Neural crest cell (in vitro differentiated cells): ENCODE data around the gene LY6G6F. TPM values are rescaled to one million over a fixed set of nuclear protein-coding genes. Genes with fewer than 3 reads are reported as not detected.
A peak's percentile ranks its signal among the peaks of the same experiment; 100 is the strongest.

Source experiments
- DNase-seq: peaks from one replicate; pipeline ENCODE4 v3.0.0; 2021; ENCODE audit warnings: low read depth, mixed read lengths, low spot score
- H3K27ac Mint-ChIP-seq: one replicate; pipeline ENCODE4 v1.8.0; 2021; ENCODE audit warnings: mild to moderate bottlenecking, mixed read lengths; ENCODE audit not compliant: unreplicated experiment
- H3K27me3 Mint-ChIP-seq: 2 replicates; pipeline ENCODE4 v1.8.0; 2021; ENCODE audit warnings: low read depth, mild to moderate bottlenecking, mixed read lengths
- H3K36me3 Mint-ChIP-seq: 2 replicates; pipeline ENCODE4 v1.8.0; 2021; ENCODE audit warnings: low read depth, mild to moderate bottlenecking, mixed read lengths
- H3K4me1 Mint-ChIP-seq: 2 replicates; pipeline ENCODE4 v1.8.0; 2021; ENCODE audit warnings: mixed read lengths
- H3K4me3 Mint-ChIP-seq: one replicate; pipeline ENCODE4 v1.8.0; 2021; ENCODE audit warnings: mild to moderate bottlenecking, mixed read lengths
- H3K9me3 Mint-ChIP-seq: 2 replicates; pipeline ENCODE4 v1.8.0; 2021; ENCODE audit warnings: mixed read lengths
- total RNA-seq: library from RNA; stranded (reverse); gene quantifications from 2 replicates; pipeline ENCODE4 v1.2.1, GENCODE V29; 2021
- TF ChIP-seq, protein P1 (sequence below): fragments of 200-600 bp; sonication (generic); conservative IDR thresholded peaks from 2 replicates; pipeline ENCODE4 v1.5.0; 2021; ENCODE audit warnings: antibody characterized with exemption, mild to moderate bottlenecking

Gene LY6G6F
- total RNA-seq, 1 donor from 2014 or later, result not detected

DNA sequence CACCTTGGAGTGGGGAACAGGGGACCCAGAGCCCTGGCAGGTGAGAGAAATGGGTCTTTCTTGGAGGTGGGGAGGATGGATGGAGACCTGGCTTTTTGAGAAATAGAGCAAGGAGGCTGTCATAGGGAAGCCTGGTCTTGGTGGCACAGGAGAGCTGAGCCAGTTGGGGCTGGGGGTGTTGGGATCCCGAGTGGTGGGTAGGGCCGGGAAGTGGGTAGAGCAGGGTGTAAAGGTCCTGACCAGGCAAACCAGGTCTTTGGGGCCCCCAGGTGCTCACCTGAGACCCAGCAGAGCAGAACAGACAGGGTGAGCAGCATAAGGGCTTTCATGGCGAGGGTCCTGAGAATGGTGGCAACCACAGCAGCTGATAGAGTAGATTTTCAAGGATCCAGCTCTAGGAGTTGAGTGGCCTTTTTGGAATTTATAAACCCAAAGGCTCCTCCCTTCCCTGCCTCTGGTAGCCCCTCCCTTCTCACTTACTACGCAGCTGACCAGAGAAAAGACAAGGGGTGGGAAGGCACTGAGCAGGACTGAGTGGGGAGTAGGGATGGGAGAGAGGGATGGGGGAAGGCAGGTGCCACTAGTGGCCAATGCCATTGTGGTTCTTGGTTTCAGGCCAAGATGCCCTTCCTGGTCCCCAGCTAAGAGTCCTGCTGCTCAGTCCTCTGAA lies 14.8 kb downstream of the LY6G6F start, which contains the start of gene LY6G6C:
LY6G6C (minus strand) TSS at position 396 of the 670 bp plus-strand sequence; CDS start at position 329, 67 bp downstream.
- Mint-ChIP-seq H3K27me3 (peaks cover 3% of the 10 kb centered on the region), H3K36me3 (peaks cover 18% of the 10 kb centered on the region), H3K27ac (no peak within 1 kb of the TSS), H3K4me1 (peaks cover 4% of the 10 kb centered on the region), H3K4me3 (peak within 1 kb of the TSS; percentile 59), H3K9me3 (no peaks in the 10 kb centered on the region)
- TF ChIP-seq, protein P1, sequence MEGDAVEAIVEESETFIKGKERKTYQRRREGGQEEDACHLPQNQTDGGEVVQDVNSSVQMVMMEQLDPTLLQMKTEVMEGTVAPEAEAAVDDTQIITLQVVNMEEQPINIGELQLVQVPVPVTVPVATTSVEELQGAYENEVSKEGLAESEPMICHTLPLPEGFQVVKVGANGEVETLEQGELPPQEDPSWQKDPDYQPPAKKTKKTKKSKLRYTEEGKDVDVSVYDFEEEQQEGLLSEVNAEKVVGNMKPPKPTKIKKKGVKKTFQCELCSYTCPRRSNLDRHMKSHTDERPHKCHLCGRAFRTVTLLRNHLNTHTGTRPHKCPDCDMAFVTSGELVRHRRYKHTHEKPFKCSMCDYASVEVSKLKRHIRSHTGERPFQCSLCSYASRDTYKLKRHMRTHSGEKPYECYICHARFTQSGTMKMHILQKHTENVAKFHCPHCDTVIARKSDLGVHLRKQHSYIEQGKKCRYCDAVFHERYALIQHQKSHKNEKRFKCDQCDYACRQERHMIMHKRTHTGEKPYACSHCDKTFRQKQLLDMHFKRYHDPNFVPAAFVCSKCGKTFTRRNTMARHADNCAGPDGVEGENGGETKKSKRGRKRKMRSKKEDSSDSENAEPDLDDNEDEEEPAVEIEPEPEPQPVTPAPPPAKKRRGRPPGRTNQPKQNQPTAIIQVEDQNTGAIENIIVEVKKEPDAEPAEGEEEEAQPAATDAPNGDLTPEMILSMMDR, result no peak
- DNase-seq, result no peak

- DNase-seq, result no peak
- H3K36me3 Mint-ChIP-seq, result peaks cover 22% of the 10 kb centered on the region
- peaks cover 8% of the 10 kb centered on the region for H3K4me1 Mint-ChIP-seq
- H3K4me3 Mint-ChIP-seq, result peak overlapping the region; percentile 59
- H3K27ac Mint-ChIP-seq, result no peak overlapping the region
- no peaks in the 10 kb centered on the region for H3K9me3 Mint-ChIP-seq
- H3K27me3 Mint-ChIP-seq, result peaks cover 3% of the 10 kb centered on the region
- TF ChIP-seq, protein P1, result no peak
Observed at GRCh38 chr6:31722173-31722572, 15.5 kb downstream of the LY6G6F start.

DNA sequence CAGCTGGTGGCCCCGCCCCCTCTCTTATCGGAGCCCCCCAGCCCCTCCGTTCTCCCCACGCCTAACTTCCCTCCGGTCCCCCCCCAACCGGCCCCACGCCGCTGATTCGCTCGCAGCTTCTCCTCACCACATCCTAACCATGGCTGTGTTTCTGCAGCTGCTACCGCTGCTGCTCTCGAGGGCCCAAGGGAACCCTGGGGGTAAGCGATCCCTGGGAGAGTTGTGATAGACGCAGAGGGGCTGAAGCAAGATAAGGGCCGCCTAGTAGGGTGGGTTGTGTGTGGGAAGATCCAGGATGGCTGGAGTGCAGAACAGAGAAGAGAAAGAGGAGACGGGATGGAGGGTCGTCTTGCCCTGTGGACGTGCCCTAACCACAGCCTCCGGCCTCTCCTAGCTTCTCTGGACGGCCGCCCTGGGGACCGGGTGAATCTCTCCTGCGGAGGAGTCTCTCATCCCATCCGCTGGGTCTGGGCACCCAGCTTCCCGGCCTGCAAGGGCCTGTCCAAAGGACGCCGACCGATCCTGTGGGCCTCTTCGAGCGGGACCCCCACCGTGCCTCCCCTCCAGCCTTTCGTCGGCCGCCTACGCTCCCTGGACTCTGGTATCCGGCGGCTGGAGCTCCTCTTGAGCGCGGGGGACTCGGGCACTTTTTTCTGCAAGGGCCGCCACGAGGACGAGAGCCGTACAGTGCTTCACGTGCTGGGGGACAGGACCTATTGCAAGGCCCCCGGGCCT lies 16.7 kb downstream of the LY6G6F start, which contains the start of gene MPIG6B:
MPIG6B (plus strand) TSS at position 129 of the 735 bp plus-strand sequence; CDS start at position 140, 11 bp downstream.
- Mint-ChIP-seq H3K4me3 (peak within 1 kb of the TSS; percentile 59), H3K27ac (no peak within 1 kb of the TSS), H3K4me1 (peaks cover 9% of the 10 kb centered on the region), H3K27me3 (peaks cover 3% of the 10 kb centered on the region), H3K36me3 (peaks cover 28% of the 10 kb centered on the region), H3K9me3 (no peaks in the 10 kb centered on the region)
- TF ChIP-seq, protein P1, result no peak
- no peak for DNase-seq

DNA sequence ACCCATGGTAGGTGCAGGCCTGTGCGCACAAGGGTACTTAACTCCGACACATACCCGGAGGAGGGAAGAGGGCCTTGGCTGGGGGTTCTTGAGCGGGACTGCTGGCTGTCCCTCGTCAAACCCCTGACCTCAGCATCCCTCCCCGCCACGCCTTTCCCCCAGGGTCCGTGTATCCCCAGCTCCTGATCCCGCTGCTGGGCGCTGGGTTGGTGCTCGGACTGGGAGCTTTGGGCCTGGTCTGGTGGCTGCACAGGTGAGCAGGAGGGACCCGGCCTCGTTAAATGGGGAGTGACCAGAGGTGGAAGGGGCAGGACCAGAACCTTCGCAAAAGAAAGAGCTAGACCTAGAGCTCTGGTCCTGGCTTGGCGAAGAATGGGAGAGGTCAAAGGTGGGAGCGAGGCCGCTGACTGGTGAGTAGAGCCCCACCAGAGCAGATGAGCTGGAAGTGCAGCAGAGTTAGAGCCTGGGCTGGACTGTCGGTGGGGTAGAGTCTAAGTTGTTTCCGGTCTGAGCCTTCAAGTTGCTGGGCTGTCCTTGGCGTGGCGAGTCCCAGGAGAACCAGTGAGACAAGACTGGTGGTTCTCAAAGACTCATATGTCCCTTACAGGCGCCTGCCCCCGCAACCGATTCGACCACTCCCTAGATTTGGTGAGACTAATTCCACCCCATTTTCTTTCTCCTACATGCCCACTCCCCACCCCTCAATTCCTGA lies 17.5 kb downstream of the LY6G6F start:
- DNase-seq, result no peak
- peak overlapping the region; percentile 27 for H3K4me3 Mint-ChIP-seq
- H3K27ac Mint-ChIP-seq, result no peak overlapping the region
- peaks cover 28% of the 10 kb centered on the region for H3K36me3 Mint-ChIP-seq
- H3K27me3 Mint-ChIP-seq, result peaks cover 3% of the 10 kb centered on the region
- H3K4me1 Mint-ChIP-seq, result peaks cover 16% of the 10 kb centered on the region
- TF ChIP-seq, protein P1, result no peak
- H3K9me3 Mint-ChIP-seq, result no peaks in the 10 kb centered on the region
